CD4-positive, alpha-beta T cell treated with Interleukin-21 for 1 hour (primary cell): ENCODE measurements around the gene CSNK2A1.

Source experiments
- DNase-seq: peaks from one replicate; pipeline ENCODE4 v3.0.0-alpha.2; 2020

Gene CSNK2A1

DNA sequence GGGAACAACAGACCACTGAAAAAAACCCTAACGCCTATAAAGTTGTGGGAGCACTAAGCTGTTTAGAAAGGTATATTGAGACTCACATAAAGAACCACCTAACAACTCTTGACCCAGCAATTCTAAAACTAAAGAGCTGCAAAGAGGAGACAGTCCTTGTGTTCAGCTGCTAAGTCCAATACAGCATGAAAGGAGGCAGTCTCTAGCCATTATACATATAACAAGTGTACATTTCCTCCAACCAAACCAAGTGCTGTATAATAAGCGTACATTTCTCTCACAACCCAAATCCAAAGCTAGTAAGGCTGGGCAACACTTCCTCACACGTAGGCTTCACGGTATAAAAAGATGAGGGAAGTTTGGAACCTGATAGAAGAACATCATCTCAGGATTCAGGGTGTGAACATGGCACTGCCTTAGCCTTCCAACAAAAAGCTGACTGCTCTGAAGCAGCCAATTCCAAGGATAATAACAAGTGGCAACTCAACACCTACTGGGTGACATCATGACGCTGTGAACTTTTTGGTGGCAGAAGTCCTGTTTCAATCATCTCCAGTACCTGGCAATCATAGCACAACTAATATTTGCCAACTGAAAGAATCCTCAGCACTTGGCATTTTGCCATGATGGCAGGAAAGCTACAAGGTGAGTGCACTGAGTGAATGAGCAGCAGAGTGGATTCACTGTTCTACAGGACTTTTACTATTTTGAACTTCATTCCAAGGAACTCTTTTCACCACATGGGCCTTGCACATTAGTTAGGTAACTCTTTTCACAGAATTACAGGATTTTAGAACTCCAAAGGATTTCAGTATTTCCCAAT, 97.9 kb downstream of the CSNK2A1 start:
- DNase-seq: no peak

DNA sequence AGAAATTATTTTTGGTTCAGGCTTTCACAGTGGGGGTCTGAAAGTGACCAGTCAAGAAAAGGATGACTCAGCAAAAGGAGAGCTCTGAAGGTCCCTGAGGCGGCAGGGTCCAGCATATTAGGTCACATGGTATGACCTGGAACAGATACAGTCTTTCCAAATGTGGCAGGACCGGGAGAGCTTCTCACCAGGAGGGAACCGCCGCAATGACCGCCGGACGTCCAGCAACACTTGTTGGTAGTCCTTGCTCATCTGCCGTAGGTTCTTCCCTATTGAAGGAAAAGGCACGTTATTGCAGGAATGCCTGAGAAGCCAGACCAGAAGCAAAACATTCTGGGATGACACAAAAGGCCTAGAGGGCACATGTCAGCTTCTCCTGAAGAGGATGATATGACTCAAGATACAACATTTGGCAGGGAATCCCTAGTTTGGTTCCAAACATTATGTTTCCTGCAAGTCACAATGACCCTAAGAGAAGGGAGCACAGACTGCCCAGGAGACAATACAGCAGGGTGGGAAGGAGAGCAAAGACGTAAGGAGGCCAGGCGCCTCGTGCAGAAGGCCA, 98.6 kb downstream of the CSNK2A1 start:
- no peak for DNase-seq

DNA sequence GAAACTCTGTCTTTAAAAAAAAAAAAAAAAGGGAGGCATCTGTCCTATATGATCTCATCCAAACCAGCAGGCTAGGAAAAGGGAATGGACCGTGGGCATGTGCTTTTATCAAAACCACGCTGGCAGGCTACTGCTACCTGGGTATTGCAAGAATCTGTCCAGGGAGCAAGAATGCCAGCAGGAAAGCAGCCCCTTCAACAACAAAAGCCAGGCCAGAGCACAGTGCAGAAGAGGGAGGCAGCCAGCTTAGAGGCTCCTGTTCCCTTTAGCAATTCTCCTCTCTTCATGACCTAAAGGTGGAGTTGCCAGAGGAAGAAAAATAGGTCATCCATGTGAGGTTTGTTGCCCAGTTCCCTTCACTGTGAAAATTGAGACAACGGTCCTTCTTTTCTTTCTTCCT, 99.5 kb downstream of the CSNK2A1 start:
- no peak for DNase-seq

DNA sequence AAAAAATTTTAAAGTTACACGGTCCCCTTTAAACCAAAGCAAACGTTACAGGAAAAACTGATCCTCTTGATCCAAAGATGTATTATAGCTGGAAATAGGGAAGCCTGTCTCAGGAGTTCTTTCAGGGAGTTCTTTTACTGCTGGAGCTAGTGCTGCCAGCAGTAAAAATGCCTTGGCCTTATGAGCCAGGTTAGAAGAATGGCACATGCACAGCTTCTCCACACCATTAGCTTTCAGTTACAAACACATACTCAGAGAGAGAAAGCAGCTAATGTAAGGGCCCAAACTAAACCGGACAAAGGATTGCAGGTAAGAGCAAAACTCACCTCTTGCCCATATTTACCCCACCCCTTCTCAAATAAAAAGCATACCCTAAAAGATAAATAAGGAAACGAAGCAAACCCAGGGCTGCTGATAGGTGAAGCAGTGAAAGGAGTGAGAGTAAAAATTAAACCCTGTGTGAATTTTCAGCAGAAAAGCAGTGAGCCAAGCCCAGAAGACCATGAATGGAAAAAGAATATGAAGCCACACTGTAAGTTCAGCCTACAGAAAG, 100.3 kb downstream of the CSNK2A1 start:
- DNase-seq: no peak

DNA sequence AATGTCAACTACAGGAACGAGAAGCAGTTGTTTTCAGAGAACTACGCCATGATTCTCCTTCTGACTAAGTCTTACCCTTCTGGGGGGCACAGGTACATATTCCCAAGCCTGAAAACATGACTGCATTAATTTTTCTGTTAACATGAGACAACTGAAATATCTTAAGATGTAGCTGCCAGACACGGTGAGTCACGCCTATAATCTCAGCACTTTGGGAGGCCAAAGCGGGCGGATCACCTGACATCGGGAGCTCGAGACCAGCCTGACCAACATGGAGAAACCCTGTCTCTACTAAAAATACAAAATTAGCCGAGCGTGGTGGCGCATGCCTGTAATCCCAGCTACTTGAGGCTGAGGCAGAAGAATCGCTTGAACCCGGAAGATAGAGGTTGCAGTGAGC, 103.0 kb downstream of the CSNK2A1 start:
- no peak for DNase-seq

DNA sequence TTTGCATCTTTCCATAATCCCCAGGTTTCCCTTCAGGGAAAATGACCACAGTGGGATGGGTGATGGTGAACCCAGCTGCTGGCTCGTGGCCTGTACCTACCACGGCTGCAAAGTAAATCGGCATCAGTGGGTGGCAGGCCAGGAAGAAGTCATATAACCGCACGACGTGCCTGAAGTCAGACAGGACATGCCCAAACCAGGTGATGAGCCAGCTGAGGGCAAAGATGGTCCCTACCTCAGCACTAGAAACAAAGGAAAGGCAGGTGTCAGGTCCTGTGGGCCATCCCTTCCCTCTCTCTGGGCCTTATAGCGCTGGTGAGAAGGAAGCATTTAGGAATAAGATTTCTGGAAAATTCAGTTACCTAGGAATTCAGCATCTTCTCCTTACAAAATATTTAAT, 103.4 kb downstream of the CSNK2A1 start:
- DNase-seq: no peak

DNA sequence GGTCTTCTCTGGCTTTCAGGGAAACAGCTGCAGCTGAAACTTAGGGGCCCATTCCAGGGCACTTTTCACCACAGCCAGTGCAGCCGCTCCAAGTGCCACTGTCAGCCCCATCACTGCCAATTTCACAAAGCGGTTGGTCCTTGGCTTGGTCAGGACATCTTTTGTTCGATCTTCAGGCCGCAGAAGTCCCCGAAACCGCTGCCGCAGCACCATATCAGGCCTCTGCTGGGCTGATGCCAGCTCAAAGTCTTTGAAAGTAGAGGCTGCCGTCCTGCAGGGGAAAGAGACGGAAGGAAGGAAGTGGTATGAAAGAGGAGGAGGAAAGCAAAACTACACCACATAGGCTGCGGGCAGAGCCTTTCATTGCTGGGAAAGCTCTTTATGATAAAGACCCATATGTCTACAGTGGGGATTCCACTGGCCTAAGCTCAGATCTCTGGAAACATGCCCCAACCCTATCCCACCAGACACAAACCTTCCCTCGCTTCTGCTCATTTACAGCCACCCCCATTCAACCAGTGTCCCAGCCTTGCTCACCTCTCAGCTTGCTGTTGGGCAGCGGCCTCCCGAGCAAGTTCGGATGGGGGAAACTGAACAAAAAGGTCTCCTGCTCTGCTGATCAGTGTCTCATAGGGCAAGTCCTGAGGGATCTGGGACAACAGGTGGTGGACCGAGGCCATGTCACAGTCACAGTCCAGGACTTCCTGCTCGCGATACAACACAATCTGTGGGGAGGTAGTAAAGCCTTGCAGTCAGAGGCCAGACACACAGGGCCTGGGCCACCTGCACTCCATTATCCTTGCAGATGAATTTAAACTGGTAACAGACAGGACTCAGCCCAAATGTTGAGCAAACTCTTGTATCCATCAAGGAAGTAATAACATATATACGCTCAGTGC, 104.8 kb downstream of the CSNK2A1 start:
- DNase-seq: peak; percentile 79

DNA sequence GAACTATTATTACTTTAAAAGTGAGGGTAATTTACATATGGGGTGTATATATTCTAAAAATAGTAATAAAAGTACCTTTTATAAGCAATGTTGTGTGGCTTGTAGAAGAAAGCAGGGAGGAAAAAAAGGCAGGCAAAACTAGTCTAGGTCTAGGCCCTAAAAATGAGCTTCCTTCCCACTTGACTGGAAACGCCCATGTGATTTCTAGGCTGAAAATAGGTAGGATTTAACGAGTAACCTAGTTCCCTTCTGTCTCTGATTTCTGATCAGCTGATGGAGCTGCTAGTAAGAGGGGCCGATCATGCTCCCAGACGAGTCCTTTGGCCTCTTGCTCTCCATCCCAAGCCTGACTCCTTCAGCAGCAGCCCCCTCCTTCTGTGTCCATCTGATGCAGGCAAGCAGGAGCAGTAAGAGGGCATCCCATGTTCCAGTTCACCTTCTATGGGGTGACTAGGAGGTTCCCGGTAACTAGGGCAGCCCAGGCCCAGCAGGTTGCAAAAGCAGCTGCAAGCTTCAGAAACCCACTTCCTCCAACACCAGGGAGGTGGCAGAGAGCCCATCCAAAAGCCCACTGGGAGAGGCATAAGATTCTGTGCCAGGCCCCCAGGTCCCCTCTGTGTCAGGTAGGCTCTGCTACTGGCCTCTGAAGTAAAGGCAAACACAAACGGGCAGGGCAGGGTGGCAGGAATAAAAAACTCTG, 105.7 kb downstream of the CSNK2A1 start:
- DNase-seq: peak; percentile 14

DNA sequence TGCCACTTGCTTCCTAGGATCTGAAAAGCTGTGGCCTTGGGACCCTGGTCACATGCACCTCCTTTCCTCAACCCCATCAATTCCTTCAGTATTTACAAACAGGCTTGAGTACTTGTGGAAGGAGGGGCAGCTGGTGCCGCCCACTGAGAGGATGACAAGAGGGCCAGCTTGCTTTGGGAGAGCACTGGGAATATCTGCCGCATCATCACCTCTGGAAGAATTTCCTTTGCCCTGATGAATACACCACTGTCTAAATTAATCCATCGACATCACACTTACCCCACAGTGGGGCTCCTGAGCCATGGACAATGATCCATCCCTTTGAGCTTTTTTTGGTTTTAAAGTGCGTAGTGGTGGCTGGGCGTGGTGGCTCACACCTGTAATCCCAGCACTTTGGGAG, 107.1 kb downstream of the CSNK2A1 start:
- DNase-seq: no peak

DNA sequence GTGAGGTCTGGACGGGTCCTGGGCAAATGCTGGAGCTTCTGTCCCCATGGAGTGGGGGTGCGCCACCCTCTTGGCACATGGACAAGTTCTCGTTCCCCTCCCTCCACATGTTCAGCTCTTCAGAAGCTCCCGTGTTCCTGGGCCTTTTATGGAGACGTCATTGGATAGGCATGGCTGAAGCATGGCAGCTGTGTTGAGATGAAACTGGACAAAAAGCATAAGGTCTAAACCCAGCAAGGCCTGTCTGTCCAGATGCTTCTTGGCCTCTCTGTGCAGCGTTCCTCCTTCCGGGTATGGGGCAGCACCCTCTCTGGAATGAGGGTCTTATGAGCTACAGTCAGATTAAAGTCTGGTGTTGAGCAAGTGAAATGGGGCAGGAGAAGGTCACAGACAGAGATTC, 108.0 kb downstream of the CSNK2A1 start:
- no peak for DNase-seq

DNA sequence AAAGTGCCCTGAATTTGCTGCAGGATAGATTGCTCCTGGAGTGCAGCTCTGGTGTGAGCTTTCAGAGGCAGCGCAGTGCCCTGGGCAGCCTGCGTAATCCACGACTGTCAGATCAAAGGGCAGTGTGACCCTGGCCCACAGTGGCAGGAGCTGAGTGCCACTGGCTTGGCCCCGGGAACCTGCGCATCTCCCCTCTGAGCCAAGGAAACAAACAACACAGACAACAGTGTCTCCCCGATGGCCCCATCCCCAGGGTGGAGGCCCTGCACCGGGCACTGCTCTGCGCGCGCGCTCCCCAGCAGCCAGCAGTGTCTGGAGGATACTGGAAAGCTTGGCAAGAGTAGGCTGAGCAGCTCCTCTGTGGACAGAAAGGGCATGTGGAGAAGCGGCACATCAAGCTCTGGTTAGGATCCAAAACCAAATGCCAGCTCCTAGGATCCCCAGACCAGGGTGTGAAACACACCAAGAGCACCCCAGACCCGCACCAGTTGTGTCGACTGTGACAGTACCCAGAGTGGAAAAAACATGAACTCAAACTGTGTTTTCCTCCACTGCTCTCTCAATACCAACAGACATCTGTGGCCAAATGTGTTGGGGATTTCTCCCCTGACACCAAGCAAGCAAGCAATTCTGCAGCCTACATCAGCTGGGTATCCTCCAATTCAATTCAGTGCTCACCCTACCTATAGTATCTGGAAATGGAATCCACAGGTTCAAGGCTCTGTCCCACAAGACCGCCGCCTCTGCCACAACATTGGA, 108.8 kb downstream of the CSNK2A1 start:
- DNase-seq: no peak

DNA sequence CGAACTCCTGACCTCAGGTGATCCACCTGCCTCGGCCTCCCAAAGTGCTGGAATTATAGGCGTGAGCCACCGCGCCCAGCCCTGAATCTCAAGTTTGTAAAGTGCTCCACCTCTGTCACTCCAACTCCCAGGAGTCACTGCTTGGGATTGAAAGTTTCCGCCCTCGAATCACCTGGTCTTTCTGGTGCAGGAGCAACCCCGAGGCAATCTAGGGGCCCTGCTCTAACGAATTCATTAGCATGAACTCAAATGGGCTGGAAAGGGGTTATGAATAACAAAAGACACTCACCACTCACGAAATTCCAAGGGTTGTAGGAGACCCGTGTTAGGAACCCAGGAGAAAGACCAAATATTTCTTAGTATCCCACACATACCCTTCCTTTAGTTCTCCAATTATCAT, 109.4 kb downstream of the CSNK2A1 start:
- DNase-seq: no peak

DNA sequence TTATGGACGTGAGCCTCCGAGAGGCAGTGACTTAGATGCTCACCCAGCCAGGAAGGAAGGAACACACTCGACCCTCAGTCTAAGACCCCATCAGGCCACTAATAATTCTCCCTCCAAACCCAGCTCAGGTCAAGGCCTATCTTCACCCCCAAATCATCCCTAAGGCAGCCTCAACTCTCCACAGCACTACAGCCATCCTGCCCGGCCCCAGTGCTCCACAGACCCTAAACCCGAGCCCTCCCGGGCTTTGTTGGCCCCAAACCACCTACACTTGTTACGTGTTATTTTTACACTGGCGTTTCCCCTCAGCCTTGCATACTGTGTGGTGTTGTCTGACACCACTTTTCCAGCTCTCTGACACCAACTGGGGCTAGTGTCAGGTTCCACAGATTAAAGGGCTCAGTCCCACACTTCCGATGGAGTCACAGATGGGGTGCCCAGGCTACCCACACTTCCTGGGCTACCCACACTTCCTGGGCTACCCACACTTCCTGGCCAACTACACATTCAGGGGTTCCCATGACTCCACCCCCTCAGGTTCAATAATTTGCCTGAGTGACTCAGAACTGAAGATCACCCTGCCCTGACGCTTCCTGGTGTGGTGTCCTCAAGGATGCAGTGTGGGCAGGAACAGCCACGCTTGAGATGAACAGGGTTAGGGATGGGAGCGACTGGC, 110.2 kb downstream of the CSNK2A1 start:
- DNase-seq: peak; percentile 72

DNA sequence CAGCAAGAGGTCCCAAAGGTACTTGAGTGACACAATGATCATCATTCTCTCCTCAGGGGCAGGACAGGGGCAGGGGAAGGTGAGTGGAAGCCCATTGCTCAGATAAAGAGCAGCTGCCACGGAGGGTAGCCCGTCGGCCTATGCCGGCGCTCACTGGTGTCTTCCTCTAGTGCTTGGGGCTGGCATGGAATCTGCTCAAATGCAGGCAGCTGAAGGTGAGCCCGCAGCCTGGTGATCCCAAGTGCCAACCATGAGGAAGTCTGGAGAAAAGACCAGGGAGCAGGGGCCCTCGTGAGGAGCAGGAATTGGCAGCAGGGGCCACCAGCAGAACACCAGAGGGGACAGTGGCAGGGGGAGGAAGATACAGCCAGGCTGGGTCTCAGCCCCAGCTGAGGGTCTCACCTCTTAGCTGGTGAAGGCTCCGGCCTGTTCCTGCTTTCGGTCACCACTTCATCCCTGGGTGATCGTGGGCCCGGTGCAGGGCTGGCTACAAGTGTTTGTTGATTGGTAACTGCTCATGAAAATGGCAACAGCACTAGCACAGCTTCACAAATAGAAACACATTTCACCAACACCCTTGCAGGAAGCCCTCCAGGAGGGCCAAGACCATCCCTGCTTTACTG, 110.8 kb downstream of the CSNK2A1 start:
- DNase-seq: no peak

DNA sequence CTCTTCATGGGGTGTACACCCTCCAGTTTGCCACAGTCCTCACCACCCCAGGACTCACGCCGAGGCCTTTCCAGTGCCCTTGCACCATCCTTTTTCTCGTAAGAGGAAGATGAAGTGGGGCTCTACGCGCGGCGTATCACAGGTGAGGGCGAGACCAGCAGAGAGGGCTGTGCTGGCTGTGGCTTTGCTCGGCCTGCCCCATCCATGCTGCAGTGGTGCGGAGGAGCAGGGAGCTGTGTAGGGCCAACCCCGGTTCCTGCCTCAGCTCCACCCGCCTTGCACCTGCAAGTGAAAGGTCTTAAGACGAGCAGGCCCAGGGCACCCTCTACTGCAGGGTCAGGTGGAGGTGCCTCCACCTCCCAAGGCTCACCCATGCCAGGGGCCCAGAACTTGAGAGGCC, 111.4 kb downstream of the CSNK2A1 start:
- no peak for DNase-seq

DNA sequence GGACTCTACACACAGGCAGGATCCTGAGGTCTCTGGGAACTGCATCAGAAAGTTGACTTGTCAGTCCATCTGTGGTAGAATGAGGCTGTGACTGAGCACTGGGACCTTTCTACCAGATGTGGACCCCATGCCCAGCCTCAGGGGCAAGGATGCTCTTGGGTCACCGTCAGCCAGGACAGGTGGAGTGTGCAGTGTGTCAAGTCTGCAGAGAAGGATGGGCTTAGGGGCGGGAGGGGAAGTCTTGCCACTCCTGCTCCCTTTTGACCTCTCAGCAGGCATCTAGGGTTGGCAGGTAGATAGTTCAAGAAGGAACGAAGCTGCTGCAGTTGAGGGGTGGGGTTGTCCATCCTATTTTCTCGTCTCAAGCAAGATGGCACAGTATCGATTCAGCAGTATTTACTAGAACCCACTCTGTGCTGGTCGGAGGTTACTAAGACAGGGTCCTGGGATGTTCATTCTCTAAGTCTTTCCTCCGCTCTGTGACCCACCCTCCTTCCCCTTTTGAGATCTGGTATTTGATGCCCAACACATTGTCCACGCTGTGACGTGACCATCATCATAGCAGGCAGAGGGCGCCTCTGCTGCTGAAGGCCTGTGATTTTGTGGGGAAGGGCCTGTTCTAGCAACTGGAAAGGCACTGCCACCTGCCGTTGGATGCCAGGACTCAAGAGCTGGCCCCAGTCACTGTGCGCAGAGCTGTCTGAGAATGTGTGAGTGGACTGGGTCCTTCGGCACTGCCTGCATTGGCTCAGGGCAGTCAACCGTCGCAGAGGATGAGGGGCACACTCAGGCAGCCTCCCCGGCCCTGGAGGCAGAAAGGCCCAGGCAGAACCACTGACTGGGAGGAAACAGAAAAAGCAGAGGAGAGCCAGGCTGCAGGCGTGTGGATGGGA, 112.3 kb downstream of the CSNK2A1 start:
- peak; percentile 34 for DNase-seq

DNA sequence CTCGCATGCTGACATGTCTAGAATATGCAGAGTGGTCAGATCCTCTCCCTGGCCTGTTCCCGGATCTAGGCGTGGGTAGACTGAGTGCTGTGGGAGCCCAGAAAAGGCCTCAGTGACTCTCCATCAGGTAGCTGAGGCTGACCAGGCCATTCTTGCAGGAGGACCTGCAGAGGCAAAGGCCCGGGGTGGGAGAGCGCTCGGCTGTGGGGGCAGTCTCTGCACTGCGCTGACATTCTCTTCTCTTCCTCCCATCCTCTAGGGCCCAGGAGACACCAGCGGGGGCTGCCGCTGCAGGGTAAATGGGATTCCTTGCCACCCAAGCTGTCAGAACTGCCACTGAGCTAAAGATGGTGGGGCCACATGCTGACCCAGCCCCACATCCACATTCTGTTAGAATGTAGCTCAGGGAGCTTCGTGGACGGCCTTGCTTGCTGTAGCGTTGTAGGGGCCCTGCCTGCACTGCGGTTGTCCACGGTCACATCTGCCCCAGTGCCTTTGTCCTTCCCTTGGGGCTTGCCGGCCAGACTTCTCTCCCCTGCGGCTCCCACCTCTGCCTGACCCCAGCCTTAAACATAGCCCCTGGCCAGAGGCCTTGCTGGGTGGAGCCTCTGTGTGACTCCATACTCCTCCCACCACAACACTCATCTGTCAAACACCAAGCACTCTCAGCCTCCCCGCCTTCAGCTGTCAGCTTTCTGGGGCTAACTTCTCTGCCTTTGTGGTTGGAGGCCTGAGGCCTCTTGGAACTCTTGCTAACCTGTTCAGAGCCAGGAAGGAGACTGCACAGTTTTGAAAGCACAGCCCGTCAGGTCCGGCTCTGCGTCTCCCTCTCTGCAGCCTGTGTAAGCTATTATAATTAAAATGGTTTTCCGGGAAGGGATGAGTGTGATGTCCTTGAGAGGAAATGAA, 113.2 kb downstream of the CSNK2A1 start:
- DNase-seq: no peak

DNA sequence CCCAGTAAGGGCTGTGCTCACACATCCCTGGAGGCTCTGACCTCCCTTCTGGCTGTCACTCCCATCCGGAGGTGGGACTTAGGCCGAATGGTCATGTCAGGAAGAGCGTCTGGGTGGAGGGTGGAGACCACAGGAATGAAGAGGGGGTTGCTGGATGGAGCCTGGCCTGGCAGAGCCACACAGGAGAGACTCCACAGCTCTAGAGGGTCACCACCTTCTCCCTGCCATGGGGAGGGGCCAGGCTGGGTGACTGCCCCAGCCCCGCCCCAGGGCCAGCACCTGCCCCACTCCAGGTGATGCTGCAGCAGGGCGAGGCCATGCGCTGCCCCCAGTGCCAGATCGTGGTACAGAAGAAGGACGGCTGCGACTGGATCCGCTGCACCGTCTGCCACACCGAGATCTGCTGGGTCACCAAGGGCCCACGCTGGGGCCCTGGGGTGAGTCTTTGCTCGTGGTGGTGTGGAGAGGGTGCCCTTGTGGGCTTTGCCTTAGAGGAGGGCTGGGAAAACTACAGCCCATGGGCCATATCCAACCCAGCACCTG, 114.9 kb downstream of the CSNK2A1 start:
- no peak for DNase-seq
